Liver (tissue), 3 donors: Measurements from ENCODE around the gene RXFP2.

Source experiments
- ATF3 ChIP-seq: IDR thresholded peaks from 2 replicates; pipeline ENCODE4 v1.6.1; 2016; ENCODE audit warnings: antibody characterized with exemption
- CTCF ChIP-seq: fragments of 150-350 bp; IDR thresholded peaks from 2 replicates; pipeline ENCODE4 v1.5.1; 2017; ENCODE audit warnings: improper control_type of control experiment, low read depth, low read length; ENCODE audit not compliant: missing input control
- HNF4A ChIP-seq, 2 donors: conservative IDR thresholded peaks; 2 replicates each; pipeline ENCODE4 v1.6.1; 2016; ENCODE audit warnings: antibody characterized with exemption in 2 of 2, mild to moderate bottlenecking in 2 of 2
- JUND ChIP-seq, 2 donors: IDR thresholded peaks; 2 replicates each; pipeline ENCODE4 v1.6.1; 2016; ENCODE audit warnings: antibody characterized with exemption in 2 of 2
- donor health status: healthy.
- donor health status: healthy.

- TF ChIP-seq JUND (IDR thresholded peaks at IDR 0.05) (no peak), CTCF (no peak), ATF3 (no peak), HNF4A (conservative IDR thresholded peaks at IDR 0.05) (no peak)
Observed at GRCh38 chr13:31846182-31846938, 107.0 kb downstream of the RXFP2 start.
